ENCODE results near the gene RHOC.

Gene RHOC

GRCh38 chr1:112673592-112674439 is 33.1 kb downstream of the RHOC start:
- peak overlapping the region; percentile 82 for H3K4me3 ChIP-seq (replicated peaks; ENCODE audit: low read depth, low read length)
- DNase-seq (ENCODE audit: low read depth), result peak; percentile 83
- TF ChIP-seq CTCF (IDR thresholded peaks at IDR 0.05; ENCODE audit: low read length, missing control alignments), result peak; percentile 68

- no peak for TF ChIP-seq CTCF (IDR thresholded peaks at IDR 0.05; ENCODE audit: low read length, missing control alignments)
- DNase-seq (ENCODE audit: low read depth), result no peak
- no peak overlapping the region for H3K4me3 ChIP-seq (replicated peaks; ENCODE audit: low read depth, low read length)
Observed at GRCh38 chr1:112672842-112673241, 34.1 kb downstream of the RHOC start.

- DNase-seq (ENCODE audit: low read depth), result no peak
- H3K4me3 ChIP-seq (replicated peaks; ENCODE audit: low read depth, low read length), result no peak overlapping the region
- no peak for TF ChIP-seq CTCF (IDR thresholded peaks at IDR 0.05; ENCODE audit: low read length, missing control alignments)
Observed at GRCh38 chr1:112672009-112672408, 34.9 kb downstream of the RHOC start.

- no peak for TF ChIP-seq CTCF (IDR thresholded peaks at IDR 0.05; ENCODE audit: low read length, missing control alignments)
- H3K4me3 ChIP-seq (replicated peaks; ENCODE audit: low read depth, low read length), result no peak overlapping the region
- no peak for DNase-seq (ENCODE audit: low read depth)
Observed at GRCh38 chr1:112666946-112667345, 40.0 kb downstream of the RHOC start.

- no peak for TF ChIP-seq CTCF (IDR thresholded peaks at IDR 0.05; ENCODE audit: low read length, missing control alignments)
- no peak overlapping the region for H3K4me3 ChIP-seq (replicated peaks; ENCODE audit: low read depth, low read length)
- DNase-seq (ENCODE audit: low read depth), result no peak
Observed at GRCh38 chr1:112665857-112666256, 41.1 kb downstream of the RHOC start.

- no peak overlapping the region for H3K4me3 ChIP-seq (replicated peaks; ENCODE audit: low read depth, low read length)
- DNase-seq (ENCODE audit: low read depth), result no peak
- no peak for TF ChIP-seq CTCF (IDR thresholded peaks at IDR 0.05; ENCODE audit: low read length, missing control alignments)
Observed at GRCh38 chr1:112651205-112651604, 55.7 kb downstream of the RHOC start.

All from fibroblast of pulmonary artery (primary cell).